Effector CD8-positive, alpha-beta T cell (primary cell): ENCODE results near the gene AP2S1.
"Not testable (repeated sequence)": the region's sequence is repeated elsewhere in the genome, so short reads cannot be mapped to it uniquely, and the experiment has no call there.

ENCODE experiments used
- DNase-seq: peaks from one replicate; lab custom pipeline; 2025; lab: John Stamatoyannopoulos, UW

Gene AP2S1

GRCh38 chr19:46868025-46868802 lies 17.6 kb upstream of the AP2S1 start:
- no peak for DNase-seq

GRCh38 chr19:46867170-46867569 lies 16.5 kb upstream of the AP2S1 start:
- DNase-seq, result no peak

- DNase-seq, result no peak
These were observed 15.9 kb upstream of the AP2S1 start for GRCh38 chr19:46866407-46867136.

GRCh38 chr19:46863818-46864629 lies 13.4 kb upstream of the AP2S1 start:
- DNase-seq, result no peak

GRCh38 chr19:46862974-46863632 lies 12.5 kb upstream of the AP2S1 start:
- DNase-seq, result no peak

- no peak for DNase-seq
These were observed 11.8 kb upstream of the AP2S1 start for GRCh38 chr19:46862503-46862834.

- DNase-seq, result no peak
These were observed 11.3 kb upstream of the AP2S1 start for GRCh38 chr19:46861691-46862502.

- peak; percentile 81 for DNase-seq
These were observed 10.4 kb upstream of the AP2S1 start, which contains the start of gene ARHGAP35 for GRCh38 chr19:46860846-46861690. Gene ARHGAP35 (plus strand): TSS chr19:46860997. CDS start chr19:46918676, 57,679 bp downstream.

- DNase-seq, result peak; percentile 89
These were observed 9.6 kb upstream of the AP2S1 start for GRCh38 chr19:46860125-46860845.

GRCh38 chr19:46859637-46860124 lies 9.0 kb upstream of the AP2S1 start:
- DNase-seq, result no peak

- peak; percentile 83 for DNase-seq
These were observed 5.7 kb upstream of the AP2S1 start for GRCh38 chr19:46856062-46857022.

GRCh38 chr19:46854698-46855097 lies 4.1 kb upstream of the AP2S1 start:
- not testable (repeated sequence) for DNase-seq

GRCh38 chr19:46852830-46853229 lies 2.2 kb upstream of the AP2S1 start:
- no peak for DNase-seq

GRCh38 chr19:46849610-46850009 lies 1.0 kb downstream of the AP2S1 start:
- no peak for DNase-seq

- no peak for DNase-seq
These were observed 2.3 kb downstream of the AP2S1 start for GRCh38 chr19:46848389-46848788.

GRCh38 chr19:46847528-46847927 lies 3.1 kb downstream of the AP2S1 start:
- DNase-seq, result no peak

- no peak for DNase-seq
These were observed 4.6 kb downstream of the AP2S1 start for GRCh38 chr19:46845959-46846459.

GRCh38 chr19:46844067-46844489 lies 6.6 kb downstream of the AP2S1 start:
- no peak for DNase-seq
